Esophagus squamous epithelium (tissue), 4 donors: ENCODE measurements around the gene ZNF346.

Experiments
- POLR2A ChIP-seq, 4 donors: fragments of 450-650 bp; IDR thresholded peaks; one replicate each; pipeline ENCODE4 v1.6.1; 2017; ENCODE audit warnings: antibody characterized with exemption in 4 of 4, mild to moderate bottlenecking in 4 of 4, moderate library complexity in 3 of 4
- TF ChIP-seq, protein P1 (sequence below), 6 experiments: fragments of 450-650 bp in 4 of 6; fragments of 200-600 bp in 2 of 6; sonication (generic) in 2 of 6; IDR thresholded peaks; one replicate each; pipeline ENCODE4 v1.5.1; 2016 to 2019; ENCODE audit warnings: antibody characterized with exemption in 6 of 6, mild to moderate bottlenecking in 4 of 6, moderate library complexity in 4 of 6

GRCh38 chr5:177130211-177131018, 107.9 kb downstream of the ZNF346 start:
- TF ChIP-seq, protein P1, sequence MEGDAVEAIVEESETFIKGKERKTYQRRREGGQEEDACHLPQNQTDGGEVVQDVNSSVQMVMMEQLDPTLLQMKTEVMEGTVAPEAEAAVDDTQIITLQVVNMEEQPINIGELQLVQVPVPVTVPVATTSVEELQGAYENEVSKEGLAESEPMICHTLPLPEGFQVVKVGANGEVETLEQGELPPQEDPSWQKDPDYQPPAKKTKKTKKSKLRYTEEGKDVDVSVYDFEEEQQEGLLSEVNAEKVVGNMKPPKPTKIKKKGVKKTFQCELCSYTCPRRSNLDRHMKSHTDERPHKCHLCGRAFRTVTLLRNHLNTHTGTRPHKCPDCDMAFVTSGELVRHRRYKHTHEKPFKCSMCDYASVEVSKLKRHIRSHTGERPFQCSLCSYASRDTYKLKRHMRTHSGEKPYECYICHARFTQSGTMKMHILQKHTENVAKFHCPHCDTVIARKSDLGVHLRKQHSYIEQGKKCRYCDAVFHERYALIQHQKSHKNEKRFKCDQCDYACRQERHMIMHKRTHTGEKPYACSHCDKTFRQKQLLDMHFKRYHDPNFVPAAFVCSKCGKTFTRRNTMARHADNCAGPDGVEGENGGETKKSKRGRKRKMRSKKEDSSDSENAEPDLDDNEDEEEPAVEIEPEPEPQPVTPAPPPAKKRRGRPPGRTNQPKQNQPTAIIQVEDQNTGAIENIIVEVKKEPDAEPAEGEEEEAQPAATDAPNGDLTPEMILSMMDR (IDR thresholded peaks at IDR 0.05) = no peak
- no peak for TF ChIP-seq POLR2A (IDR thresholded peaks at IDR 0.05)
